GM13976 (cell line): ENCODE measurements around the gene B3GALNT2.

ENCODE experiments used
- DNase-seq: peaks from one replicate; pipeline ENCODE4 v3.0.0; 2012; ENCODE audit warnings: low spot score
- in situ Hi-C: fragments of 300-500 bp; cut with MboI; formaldehyde crosslinking; loops from one replicate; pipeline ENCODE4 v1.12.0; 2022; ENCODE audit warnings: low sequenced_read_pairs, mixed read lengths, inconsistent platforms; ENCODE audit not compliant: unreplicated experiment
- TF ChIP-seq, protein P1 (sequence below): IDR thresholded peaks from 2 replicates; pipeline ENCODE4 v1.5.1; 2012; ENCODE audit warnings: borderline replicate concordance, mild to moderate bottlenecking; ENCODE audit not compliant: insufficient read depth; ENCODE audit errors: extremely low read depth, missing control alignments, control extremely low read depth

Gene B3GALNT2

DNA sequence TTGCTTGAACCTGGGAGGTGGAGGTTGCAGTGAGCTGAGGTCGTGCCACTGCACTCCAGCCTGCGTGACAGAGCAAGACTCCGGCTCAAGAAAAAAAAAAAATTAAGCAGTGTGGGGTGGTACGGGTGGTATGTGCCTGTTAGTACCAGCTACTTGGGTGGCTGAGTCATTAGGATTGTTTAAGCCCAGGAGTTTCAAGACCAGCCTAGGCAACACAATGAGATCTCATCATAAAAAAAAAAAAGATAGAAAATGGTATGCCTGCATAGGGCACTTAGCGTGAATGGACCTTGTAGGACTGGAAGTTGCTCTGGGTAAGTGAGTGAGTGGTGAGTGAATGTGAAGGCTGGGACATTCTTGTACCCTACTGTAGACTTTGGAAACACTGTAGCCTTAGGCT is 100.1 kb downstream of the B3GALNT2 start:
- no peak for DNase-seq
- in situ Hi-C loops = loop anchor here (25.0 kb wide), 1 partner anchor 917 kb away; the partner anchor contains the start of gene TARBP1
- TF ChIP-seq, protein P1, sequence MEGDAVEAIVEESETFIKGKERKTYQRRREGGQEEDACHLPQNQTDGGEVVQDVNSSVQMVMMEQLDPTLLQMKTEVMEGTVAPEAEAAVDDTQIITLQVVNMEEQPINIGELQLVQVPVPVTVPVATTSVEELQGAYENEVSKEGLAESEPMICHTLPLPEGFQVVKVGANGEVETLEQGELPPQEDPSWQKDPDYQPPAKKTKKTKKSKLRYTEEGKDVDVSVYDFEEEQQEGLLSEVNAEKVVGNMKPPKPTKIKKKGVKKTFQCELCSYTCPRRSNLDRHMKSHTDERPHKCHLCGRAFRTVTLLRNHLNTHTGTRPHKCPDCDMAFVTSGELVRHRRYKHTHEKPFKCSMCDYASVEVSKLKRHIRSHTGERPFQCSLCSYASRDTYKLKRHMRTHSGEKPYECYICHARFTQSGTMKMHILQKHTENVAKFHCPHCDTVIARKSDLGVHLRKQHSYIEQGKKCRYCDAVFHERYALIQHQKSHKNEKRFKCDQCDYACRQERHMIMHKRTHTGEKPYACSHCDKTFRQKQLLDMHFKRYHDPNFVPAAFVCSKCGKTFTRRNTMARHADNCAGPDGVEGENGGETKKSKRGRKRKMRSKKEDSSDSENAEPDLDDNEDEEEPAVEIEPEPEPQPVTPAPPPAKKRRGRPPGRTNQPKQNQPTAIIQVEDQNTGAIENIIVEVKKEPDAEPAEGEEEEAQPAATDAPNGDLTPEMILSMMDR = no peak

DNA sequence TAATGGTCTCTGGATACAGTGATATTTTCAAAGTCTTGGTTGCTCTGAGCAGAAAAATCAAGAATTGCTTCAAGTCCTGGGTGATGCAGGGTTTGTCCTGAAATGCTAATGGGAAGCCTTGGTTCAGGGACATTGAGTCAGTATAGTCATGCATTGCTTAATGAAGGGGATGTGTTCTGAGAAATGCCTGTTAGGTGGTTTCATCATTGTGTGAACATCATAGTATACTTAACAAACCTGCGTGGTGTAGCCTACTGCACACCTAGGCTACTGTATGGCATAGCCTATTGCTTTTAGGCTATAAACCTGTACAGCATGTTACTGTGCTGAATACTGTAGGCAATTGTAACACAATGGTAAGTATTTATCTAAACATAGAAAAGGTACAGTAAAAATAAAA is 100.7 kb downstream of the B3GALNT2 start:
- DNase-seq = no peak
- TF ChIP-seq, protein P1 = no peak
- in situ Hi-C loops = loop anchor here (25.0 kb wide), 1 partner anchor 916 kb away; the partner anchor contains the start of gene TARBP1

DNA sequence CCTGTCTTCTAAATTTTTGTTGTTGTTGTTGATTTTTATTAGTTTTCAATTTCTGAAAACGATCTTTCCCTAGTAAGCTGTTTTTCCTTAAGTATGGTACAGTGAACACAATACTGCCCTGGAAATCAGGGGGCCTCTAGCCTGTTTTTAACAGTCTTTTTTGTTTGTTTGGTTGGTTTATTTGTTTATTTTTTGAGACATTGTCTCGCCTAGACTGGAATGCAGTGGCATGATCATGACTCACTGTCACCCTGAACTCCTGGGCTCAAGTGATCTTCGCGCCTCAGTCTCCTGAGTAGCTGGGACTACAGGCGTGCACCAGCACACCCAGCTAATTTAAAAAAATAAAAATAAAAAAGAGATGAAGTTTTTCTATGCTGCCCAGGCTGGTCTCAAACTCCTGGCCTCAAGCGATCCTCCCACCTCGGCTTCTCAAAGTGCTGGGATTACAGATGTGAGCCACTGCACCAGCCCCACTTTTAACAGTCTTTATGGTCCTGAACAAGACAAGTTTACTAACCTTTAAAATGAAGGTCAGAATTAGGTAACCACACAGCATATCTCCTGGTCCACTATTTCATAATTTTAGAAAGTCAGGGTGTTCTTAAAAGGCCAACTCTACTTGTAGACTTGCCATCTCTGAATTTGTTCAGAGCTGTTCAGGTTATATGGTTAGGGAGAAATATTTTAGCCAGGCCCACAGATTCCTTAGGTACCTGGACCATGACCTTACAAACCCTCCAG is 101.6 kb downstream of the B3GALNT2 start:
- in situ Hi-C loops = loop anchor here (25.0 kb wide), 1 partner anchor 915 kb away; the partner anchor contains the start of gene TARBP1
- no peak for DNase-seq

DNA sequence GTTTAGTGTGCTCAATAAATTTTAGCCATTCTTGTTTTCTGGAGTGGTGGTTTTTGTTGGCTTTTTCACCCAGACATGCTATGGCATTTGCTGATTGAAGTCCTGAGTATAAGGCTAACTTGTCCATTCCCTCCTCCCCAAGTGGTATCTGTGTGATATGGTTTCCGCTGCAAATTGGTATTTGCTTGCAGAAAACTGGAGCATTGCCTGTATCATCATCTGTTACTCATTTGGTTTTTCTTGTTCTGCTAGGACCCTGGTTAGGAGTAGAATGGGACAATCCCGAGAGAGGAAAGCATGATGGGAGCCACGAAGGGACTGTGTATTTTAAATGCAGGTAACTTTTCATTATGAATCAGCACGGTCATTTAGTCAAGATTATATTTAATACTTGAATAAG is 103.0 kb downstream of the B3GALNT2 start:
- in situ Hi-C loops = loop anchor here (25.0 kb wide), 1 partner anchor 914 kb away; the partner anchor contains the start of gene TARBP1
- DNase-seq = no peak
- TF ChIP-seq, protein P1 = no peak

More for the DNA sequence above, 101.6 kb downstream of the B3GALNT2 start:
- TF ChIP-seq, protein P1 = no peak
